ENCODE results near the gene BIRC7.

The BIRC7 gene

GRCh38 chr20:63216041-63216848 lies 19.5 kb upstream of the BIRC7 start, which contains the start of gene YTHDF1:
Gene YTHDF1, minus strand, starts transcription at chr20:63216131. Its CDS starts 239 bp downstream, at chr20:63215892.
- TF ChIP-seq ARNT (IDR thresholded peaks at IDR 0.05) (0 out of 2 replicates have a peak, but pooled peaks have one; percentile 20), ELF4 (IDR thresholded peaks at IDR 0.05) (no peak), ZNF384 (IDR thresholded peaks at IDR 0.05) (no peak), BHLHE40 (IDR thresholded peaks at IDR 0.05; ENCODE audit: borderline replicate concordance) (no peak), SUZ12 (IDR thresholded peaks at IDR 0.05) (no peak), L3MBTL2 (conservative IDR thresholded peaks at IDR 0.05) (peak; percentile 71), PKNOX1 (IDR thresholded peaks at IDR 0.05) (no peak), NFRKB (IDR thresholded peaks at IDR 0.05) (no peak), HDGF (IDR thresholded peaks at IDR 0.05; ENCODE audit: borderline replicate concordance) (no peak), FOXA1 (IDR thresholded peaks at IDR 0.05) (no peak)
- CTCF ChIA-PET: no interaction called here
- POLR2A ChIA-PET: interaction anchor here (0.5 to 1.8 kb wide), 3 partner anchors 9 to 210 kb away, joined by 3 to 5 read pairs (median 3); partner anchors contain the start of gene BHLHE23
- DNase-seq (ENCODE audit: extremely low spot score): peak; percentile 99

GRCh38 chr20:63216849-63217471 lies 18.7 kb upstream of the BIRC7 start:
- TF ChIP-seq HDGF (IDR thresholded peaks at IDR 0.05; ENCODE audit: borderline replicate concordance) (no peak), TARDBP (IDR thresholded peaks at IDR 0.05) (no peak), FOXK2 (IDR thresholded peaks at IDR 0.05) (no peak), FOXA1 (IDR thresholded peaks at IDR 0.05) (no peak), NFRKB (IDR thresholded peaks at IDR 0.05) (no peak), FOXM1 (IDR thresholded peaks at IDR 0.05; ENCODE audit: borderline replicate concordance) (no peak), L3MBTL2 (conservative IDR thresholded peaks at IDR 0.05) (no peak), SUZ12 (IDR thresholded peaks at IDR 0.05) (no peak), ARNT (IDR thresholded peaks at IDR 0.05) (no peak), ZNF384 (IDR thresholded peaks at IDR 0.05) (no peak), ELF4 (IDR thresholded peaks at IDR 0.05) (no peak), PKNOX1 (IDR thresholded peaks at IDR 0.05) (no peak), SP1 (IDR thresholded peaks at IDR 0.05) (no peak), BHLHE40 (IDR thresholded peaks at IDR 0.05; ENCODE audit: borderline replicate concordance) (no peak), LEF1 (IDR thresholded peaks at IDR 0.05; ENCODE audit: borderline replicate concordance) (no peak)
- POLR2A ChIA-PET: interaction anchor here (0.5 to 0.7 kb wide), 2 partner anchors 68 to 210 kb away, joined by 3 read pairs; partner anchors contain the start of gene BHLHE23
- CTCF ChIA-PET: no interaction called here
- no peak for DNase-seq (ENCODE audit: extremely low spot score)

GRCh38 chr20:63217706-63218105 lies 18.0 kb upstream of the BIRC7 start:
- POLR2A ChIA-PET: interaction anchor here (0.6 kb wide), 1 partner anchor 13 kb away, joined by 4 read pairs; no protein-coding TSS in a partner anchor
- CTCF ChIA-PET: no interaction called here
- TF ChIP-seq SUZ12 (IDR thresholded peaks at IDR 0.05) (no peak), CTBP1 (IDR thresholded peaks at IDR 0.05; ENCODE audit: borderline replicate concordance) (no peak), HDGF (IDR thresholded peaks at IDR 0.05; ENCODE audit: borderline replicate concordance) (no peak), ELF4 (IDR thresholded peaks at IDR 0.05) (no peak), ARNT (IDR thresholded peaks at IDR 0.05) (no peak), TARDBP (IDR thresholded peaks at IDR 0.05) (no peak), LEF1 (IDR thresholded peaks at IDR 0.05; ENCODE audit: borderline replicate concordance) (no peak), ZNF384 (IDR thresholded peaks at IDR 0.05) (no peak), NFRKB (IDR thresholded peaks at IDR 0.05) (no peak), SP1 (IDR thresholded peaks at IDR 0.05) (no peak), FOXM1 (IDR thresholded peaks at IDR 0.05; ENCODE audit: borderline replicate concordance) (no peak), L3MBTL2 (conservative IDR thresholded peaks at IDR 0.05) (no peak), BHLHE40 (IDR thresholded peaks at IDR 0.05; ENCODE audit: borderline replicate concordance) (no peak), FOXK2 (IDR thresholded peaks at IDR 0.05) (no peak), PKNOX1 (IDR thresholded peaks at IDR 0.05) (no peak), FOXA1 (IDR thresholded peaks at IDR 0.05) (no peak)
- no peak for DNase-seq (ENCODE audit: extremely low spot score)

- DNase-seq (ENCODE audit: extremely low spot score): no peak
- no peak for TF ChIP-seq SUZ12 (IDR thresholded peaks at IDR 0.05)
- TF ChIP-seq NFRKB (IDR thresholded peaks at IDR 0.05): no peak
- TF ChIP-seq LEF1 (IDR thresholded peaks at IDR 0.05; ENCODE audit: borderline replicate concordance): no peak
- ChIA-PET POLR2A (no interaction called here), CTCF (no interaction called here)
Observed at GRCh38 chr20:63218701-63219446, 16.8 kb upstream of the BIRC7 start.

- CTCF ChIA-PET: no interaction called here
- POLR2A ChIA-PET: no interaction called here
- no peak for TF ChIP-seq HDGF (IDR thresholded peaks at IDR 0.05; ENCODE audit: borderline replicate concordance)
- no peak for DNase-seq (ENCODE audit: extremely low spot score)
Observed at GRCh38 chr20:63219447-63219821, 16.3 kb upstream of the BIRC7 start.

Measured in HEK293T (cell line).